BJ (cell line): ENCODE data around the gene GRK3. TPM values are rescaled to one million over a fixed set of nuclear protein-coding genes. Genes with fewer than 3 reads are reported as not detected.

Source experiments
- CTCF ChIA-PET: fragments of 350-600 bp; formaldehyde crosslinking; extraction: SDS; loops from one replicate; lab custom pipeline; 2021; ENCODE audit warnings: antibody characterized with exemption, inconsistent platforms; lab: Yijun Ruan, JAX
- POLR2A ChIA-PET: fragments of 300-600 bp; sonication (Branson Sonifier 250); formaldehyde crosslinking; extraction: SDS; loops from one replicate; lab custom pipeline; 2021; ENCODE audit warnings: antibody characterized with exemption; lab: Charles Lee
- DNase-seq: peaks from one replicate; pipeline ENCODE4 v3.0.0-alpha.2; 2011; ENCODE audit warnings: low read depth
- H3K27me3 ChIP-seq: 2 replicates; pipeline ENCODE4 v1.6.0; 2011; ENCODE audit warnings: low read length; ENCODE audit not compliant: control insufficient read depth, insufficient read depth
- H3K36me3 ChIP-seq: 2 replicates; pipeline ENCODE4 v1.5.1; 2011; ENCODE audit warnings: low read length; ENCODE audit not compliant: control insufficient read depth, insufficient read depth
- H3K4me3 ChIP-seq: 2 replicates; pipeline ENCODE4 v1.5.1; 2011; ENCODE audit warnings: low read depth, mild to moderate bottlenecking, control low read depth, low read length
- CTCF ChIP-seq: IDR thresholded peaks from 2 replicates; pipeline ENCODE4 v1.5.1; 2011; ENCODE audit warnings: low read depth, mild to moderate bottlenecking, control low read depth, inconsistent platforms, low read length, moderate library complexity; ENCODE audit not compliant: insufficient read depth
- polyA plus RNA-seq: library from polyadenylated mRNA; depleted of rRNA; stranded (reverse); fragments of >200 nt; gene quantifications from 2 replicates; pipeline ENCODE4 v1.2.3, GENCODE V29; 2011

Gene GRK3
- polyA plus RNA-seq, 1 experiment: 0.72 TPM

DNA sequence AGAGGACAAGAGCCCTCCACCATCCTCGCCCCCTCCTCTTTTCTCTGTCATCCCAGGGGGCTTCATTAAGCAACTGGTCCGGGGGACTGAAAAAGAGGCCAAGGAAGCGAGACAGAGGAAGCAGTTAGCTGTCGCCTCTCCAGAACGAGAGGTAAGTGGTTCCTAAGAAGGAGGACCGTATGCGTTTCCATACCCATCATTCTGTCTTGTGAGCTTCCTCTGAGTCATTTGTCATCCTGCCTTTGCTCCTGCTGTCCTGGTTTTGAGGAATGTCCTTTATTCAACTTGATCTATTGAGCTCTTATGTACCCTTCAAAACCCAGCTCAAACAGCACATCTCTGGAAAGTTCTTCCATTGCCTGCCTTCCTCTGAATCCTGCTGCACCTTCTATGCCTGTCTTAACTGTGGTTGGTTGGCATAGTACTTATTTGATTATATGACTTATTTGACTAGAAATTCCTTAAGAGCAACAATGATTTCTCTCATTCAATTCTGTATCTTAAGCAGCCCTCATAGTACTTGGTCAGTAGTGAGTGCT lies 198.8 kb downstream of the GRK3 start:
- CTCF ChIA-PET: interaction anchor here (5.9 kb wide), 1 partner anchor 10 kb away, joined by 38 read pairs; no protein-coding TSS in a partner anchor
- no peak for TF ChIP-seq CTCF
- Histone ChIP-seq H3K36me3 (no peaks in the 10 kb centered on the region), H3K4me3 (no peak overlapping the region), H3K27me3 (no peaks in the 10 kb centered on the region)
- POLR2A ChIA-PET: no interaction called here
- no peak for DNase-seq

DNA sequence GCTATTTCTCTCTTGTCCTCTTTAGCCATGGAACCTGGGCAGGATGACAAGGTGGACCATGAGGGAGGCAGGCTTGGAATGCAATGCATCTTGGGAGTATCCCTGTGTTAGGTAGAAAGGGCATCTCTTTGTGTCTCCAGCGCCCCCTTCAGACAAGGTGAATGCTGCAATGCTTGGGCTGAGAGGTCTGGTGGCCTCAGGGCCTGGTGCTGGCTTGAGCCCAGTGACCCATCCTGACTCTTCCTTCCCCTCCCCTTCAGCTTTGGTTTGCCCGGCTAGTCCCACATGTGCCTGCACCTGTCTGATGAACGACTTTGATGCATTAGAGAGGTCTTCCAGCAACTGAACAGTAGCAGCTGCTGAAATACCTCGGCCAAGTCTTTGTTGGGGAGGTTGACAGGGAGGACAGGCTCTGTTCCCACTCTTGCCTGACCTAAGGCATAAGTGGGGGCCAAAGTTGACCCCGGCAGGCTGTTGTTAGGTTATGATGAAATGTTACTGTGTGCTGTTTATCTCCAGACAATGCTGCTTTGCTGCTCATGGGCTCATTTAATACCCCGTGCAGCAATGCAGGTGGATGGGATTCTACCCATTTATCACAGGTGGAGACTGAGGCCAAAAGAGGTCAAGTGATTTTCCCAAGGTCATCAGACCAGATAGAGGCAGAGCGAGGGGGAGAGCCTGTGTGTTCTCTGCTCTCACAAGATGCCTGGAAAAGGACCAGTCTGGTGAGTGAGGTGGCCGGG lies 200.0 kb downstream of the GRK3 start:
- no peaks in the 10 kb centered on the region for H3K36me3 ChIP-seq
- DNase-seq: no peak
- CTCF ChIA-PET: interaction anchor here (1.6 kb wide), 1 partner anchor 14 kb away, joined by 3 read pairs; no protein-coding TSS in a partner anchor

DNA sequence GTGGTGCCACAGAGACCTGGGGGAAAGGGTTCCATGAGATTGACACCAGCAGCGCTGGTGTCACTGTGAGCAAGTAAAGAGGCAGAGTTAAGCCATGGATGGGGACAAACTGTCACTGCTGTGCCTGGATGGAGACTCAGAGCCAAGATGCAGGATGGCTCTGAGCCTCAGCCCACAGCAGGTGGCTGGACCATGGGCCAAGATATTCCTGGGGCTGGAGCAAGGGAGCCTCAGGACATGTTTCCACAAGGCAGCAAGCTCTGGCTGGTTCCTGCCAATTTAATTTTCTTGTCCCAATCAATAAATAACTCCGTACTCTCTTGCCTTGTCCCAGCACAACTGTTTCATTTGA lies 200.5 kb downstream of the GRK3 start:
- no peak for DNase-seq
- ChIA-PET POLR2A (no interaction called here), CTCF (interaction anchor here (1.3 to 1.6 kb wide), 2 partner anchors 10 to 14 kb away, joined by 3 read pairs; no protein-coding TSS in a partner anchor)
- no peak overlapping the region for H3K4me3 ChIP-seq
- TF ChIP-seq CTCF: no peak
- no peaks in the 10 kb centered on the region for H3K27me3 ChIP-seq
- no peaks in the 10 kb centered on the region for H3K36me3 ChIP-seq

More for the DNA sequence above, 200.0 kb downstream of the GRK3 start:
- POLR2A ChIA-PET: no interaction called here
- 0 out of 2 replicates have a peak, but pooled peaks have one; percentile 5 for TF ChIP-seq CTCF
- no peak overlapping the region for H3K4me3 ChIP-seq
- H3K27me3 ChIP-seq: no peaks in the 10 kb centered on the region

DNA sequence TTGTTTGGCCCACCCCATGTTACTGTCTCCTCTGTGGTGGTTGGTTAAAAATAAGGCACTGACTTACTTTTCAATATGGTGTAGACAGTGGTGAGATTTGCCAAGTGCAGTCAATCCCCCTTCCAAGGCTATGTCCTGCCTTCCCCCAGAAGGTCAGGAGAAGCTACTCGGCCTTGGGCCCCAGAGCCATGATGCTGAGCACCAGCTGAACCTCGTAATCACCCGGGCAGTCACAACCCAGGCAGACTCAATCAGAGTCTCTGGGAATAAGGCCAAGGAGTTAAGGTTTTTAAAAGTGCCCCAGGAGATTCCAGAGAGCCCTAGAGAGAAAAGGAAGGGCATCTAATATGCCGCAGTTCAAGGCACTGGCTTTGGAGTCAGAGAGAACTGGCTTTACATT lies 201.3 kb downstream of the GRK3 start:
- CTCF ChIA-PET: interaction anchor here (1.2 to 1.6 kb wide), 4 partner anchors 9 to 563 kb away, joined by 3 to 4 read pairs (median 3); no protein-coding TSS in a partner anchor
- POLR2A ChIA-PET: no interaction called here
- Histone ChIP-seq H3K36me3 (no peaks in the 10 kb centered on the region), H3K4me3 (no peak overlapping the region), H3K27me3 (no peaks in the 10 kb centered on the region)
- DNase-seq: no peak
- TF ChIP-seq CTCF: no peak

DNA sequence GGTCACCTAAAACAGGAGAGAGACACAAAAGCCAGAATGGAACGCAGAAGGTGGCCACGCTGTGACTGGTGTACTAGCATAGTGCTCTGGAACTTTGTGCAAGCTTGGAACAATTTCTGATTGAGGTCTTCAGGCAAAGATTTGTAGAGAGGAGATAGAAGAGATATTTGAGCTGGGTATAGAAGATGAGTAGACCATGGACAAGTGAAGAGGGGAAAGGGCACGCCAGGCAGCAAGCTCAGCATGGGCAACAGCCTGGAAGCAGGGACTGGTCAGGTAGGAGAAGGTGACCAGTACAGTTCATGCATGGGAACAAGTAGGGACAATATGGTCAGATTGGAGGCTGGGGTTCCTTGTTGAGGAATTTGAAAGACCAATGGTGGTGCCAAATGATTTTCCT lies 201.9 kb downstream of the GRK3 start:
- POLR2A ChIA-PET: no interaction called here

More for the DNA sequence above, 201.9 kb downstream of the GRK3 start:
- CTCF ChIA-PET: interaction anchor here (1.2 to 2.2 kb wide), 5 partner anchors 11 to 564 kb away, joined by 3 to 7 read pairs (median 3); no protein-coding TSS in a partner anchor
- TF ChIP-seq CTCF: no peak
- H3K4me3 ChIP-seq: no peak overlapping the region
- no peak for DNase-seq
- H3K36me3 ChIP-seq: no peaks in the 10 kb centered on the region
- no peaks in the 10 kb centered on the region for H3K27me3 ChIP-seq
